Stomach (tissue), 4 donors: ENCODE data around the gene PAQR7.

ENCODE experiments used
- POLR2A ChIP-seq, 4 donors: fragments of 450-650 bp; IDR thresholded peaks; one replicate each; pipeline ENCODE4 v1.6.1; 2016; ENCODE audit warnings: antibody characterized with exemption in 4 of 4, control low read depth in 2 of 4, mild to moderate bottlenecking in 1 of 4, moderate library complexity in 1 of 4
- POLR2AphosphoS5 ChIP-seq, 3 donors: sonication (generic); formaldehyde crosslinking; IDR thresholded peaks; one replicate each; pipeline ENCODE4 v1.6.1; 2016; ENCODE audit warnings: antibody characterized with exemption in 3 of 3
- TF ChIP-seq, protein P1 (sequence below), 7 experiments: fragments of 450-650 bp in 4 of 7; fragments of 200-600 bp in 3 of 7; sonication (generic) in 3 of 7; IDR thresholded peaks; one replicate each; pipeline ENCODE4 v1.5.1; 2016 to 2019; ENCODE audit warnings: antibody characterized with exemption in 7 of 7, control low read depth in 2 of 7, mild to moderate bottlenecking in 1 of 7

DNA sequence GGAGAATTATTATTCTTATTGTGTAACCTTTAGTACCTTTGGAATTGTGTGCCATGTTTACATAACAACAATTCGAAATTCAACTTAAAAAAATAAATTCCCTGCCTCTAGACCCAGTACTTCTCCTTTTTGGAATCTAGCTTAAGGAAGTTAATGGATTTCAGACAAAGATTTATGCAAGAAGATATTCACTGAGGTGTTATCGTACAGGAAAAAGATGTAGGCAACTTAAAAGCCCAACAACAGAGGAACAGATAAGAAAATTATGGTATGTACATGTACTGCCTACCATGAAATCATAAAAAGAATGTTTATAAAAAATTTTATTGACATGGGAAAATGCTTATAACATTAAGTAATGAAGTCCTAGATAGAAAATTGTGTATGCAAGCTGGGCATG, 48.9 kb upstream of the PAQR7 start:
- TF ChIP-seq, protein P1, sequence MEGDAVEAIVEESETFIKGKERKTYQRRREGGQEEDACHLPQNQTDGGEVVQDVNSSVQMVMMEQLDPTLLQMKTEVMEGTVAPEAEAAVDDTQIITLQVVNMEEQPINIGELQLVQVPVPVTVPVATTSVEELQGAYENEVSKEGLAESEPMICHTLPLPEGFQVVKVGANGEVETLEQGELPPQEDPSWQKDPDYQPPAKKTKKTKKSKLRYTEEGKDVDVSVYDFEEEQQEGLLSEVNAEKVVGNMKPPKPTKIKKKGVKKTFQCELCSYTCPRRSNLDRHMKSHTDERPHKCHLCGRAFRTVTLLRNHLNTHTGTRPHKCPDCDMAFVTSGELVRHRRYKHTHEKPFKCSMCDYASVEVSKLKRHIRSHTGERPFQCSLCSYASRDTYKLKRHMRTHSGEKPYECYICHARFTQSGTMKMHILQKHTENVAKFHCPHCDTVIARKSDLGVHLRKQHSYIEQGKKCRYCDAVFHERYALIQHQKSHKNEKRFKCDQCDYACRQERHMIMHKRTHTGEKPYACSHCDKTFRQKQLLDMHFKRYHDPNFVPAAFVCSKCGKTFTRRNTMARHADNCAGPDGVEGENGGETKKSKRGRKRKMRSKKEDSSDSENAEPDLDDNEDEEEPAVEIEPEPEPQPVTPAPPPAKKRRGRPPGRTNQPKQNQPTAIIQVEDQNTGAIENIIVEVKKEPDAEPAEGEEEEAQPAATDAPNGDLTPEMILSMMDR (IDR thresholded peaks at IDR 0.05) = no peak
- no peak for TF ChIP-seq POLR2A (IDR thresholded peaks at IDR 0.05)
- no peak for TF ChIP-seq POLR2AphosphoS5 (IDR thresholded peaks at IDR 0.05)
